ENCODE results near the gene NXPH2. TPM values are rescaled to one million over a fixed set of nuclear protein-coding genes. Genes with fewer than 3 reads are reported as not detected.

NXPH2 gene
- total RNA-seq, 2 donors from 2014 or later = not detected

GRCh38 chr2:138718405-138718804 lies 61.8 kb downstream of the NXPH2 start:
- intact Hi-C loops (cut with DNase I) = no loop called here
- no peak for DNase-seq (ENCODE audit: low spot score)

- DNase-seq (ENCODE audit: low spot score) = no peak
- intact Hi-C loops (cut with DNase I) = no loop called here
Measured at GRCh38 chr2:138716183-138716582, 64.0 kb downstream of the NXPH2 start.

DNA sequence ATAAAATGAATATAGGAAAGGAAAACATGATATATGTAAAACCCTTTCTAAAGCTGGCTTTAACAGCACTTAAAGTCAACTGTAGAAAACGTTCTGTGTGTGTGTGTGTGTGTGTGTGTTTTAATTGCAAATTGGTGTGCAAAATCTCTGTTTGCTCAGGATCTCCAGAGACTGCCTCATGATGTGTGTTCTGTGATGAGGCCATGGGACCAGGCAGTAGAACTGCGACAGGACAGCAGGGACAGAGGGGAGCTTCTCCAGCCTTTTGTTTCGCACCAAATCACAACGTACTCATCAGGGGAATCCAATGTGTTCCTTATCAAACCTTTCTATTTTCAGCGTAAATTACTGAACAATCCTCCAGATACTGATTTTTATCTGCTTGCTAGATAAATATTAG lies 66.7 kb downstream of the NXPH2 start:
- intact Hi-C loops (cut with DNase I) = no loop called here
- no peak for DNase-seq (ENCODE audit: low spot score)

- intact Hi-C loops (cut with DNase I) = no loop called here
- no peak for DNase-seq (ENCODE audit: low spot score)
Measured at GRCh38 chr2:138713069-138713496, 67.1 kb downstream of the NXPH2 start.

DNA sequence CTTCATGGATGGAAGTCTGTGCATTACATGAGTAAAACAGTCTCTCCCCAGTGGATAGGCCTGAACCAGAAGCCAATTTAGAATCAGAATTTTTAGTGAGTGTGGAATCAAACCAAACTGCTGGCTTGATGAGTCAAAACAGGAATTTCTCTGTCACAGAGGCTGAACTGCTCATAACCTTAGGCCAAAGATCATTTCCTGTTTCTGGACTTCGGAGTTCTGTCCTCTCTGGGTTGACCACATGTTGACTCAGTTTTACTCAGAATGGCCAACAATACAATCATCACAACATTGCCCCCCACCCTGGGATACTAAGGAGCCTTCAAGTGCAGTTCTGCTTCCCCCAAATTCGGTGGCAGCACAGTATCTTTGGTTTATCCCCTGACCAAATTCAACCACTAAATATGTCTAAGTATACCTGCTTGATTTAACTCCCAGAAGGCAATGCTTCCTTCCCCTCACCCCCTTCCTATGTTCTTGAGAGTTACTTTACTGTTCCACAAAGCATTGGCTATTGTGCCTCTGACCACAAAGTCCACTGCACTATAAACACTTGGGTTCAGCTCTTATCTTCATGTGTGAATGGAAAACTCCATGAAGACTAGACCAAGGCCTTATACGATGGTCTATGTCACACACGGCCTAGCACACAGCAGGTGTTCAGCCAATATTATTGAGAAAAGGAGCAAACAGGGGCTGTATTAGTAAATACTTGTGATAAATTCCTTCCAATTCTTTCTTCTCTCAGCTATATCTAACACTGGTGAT lies 67.8 kb downstream of the NXPH2 start:
- DNase-seq (ENCODE audit: low spot score) = no peak
- intact Hi-C loops (cut with DNase I) = no loop called here

GRCh38 chr2:138711812-138712211 lies 68.4 kb downstream of the NXPH2 start:
- intact Hi-C loops (cut with DNase I) = no loop called here
- no peak for DNase-seq (ENCODE audit: low spot score)

GRCh38 chr2:138708682-138709241 lies 71.4 kb downstream of the NXPH2 start:
- intact Hi-C loops (cut with DNase I) = no loop called here

DNA sequence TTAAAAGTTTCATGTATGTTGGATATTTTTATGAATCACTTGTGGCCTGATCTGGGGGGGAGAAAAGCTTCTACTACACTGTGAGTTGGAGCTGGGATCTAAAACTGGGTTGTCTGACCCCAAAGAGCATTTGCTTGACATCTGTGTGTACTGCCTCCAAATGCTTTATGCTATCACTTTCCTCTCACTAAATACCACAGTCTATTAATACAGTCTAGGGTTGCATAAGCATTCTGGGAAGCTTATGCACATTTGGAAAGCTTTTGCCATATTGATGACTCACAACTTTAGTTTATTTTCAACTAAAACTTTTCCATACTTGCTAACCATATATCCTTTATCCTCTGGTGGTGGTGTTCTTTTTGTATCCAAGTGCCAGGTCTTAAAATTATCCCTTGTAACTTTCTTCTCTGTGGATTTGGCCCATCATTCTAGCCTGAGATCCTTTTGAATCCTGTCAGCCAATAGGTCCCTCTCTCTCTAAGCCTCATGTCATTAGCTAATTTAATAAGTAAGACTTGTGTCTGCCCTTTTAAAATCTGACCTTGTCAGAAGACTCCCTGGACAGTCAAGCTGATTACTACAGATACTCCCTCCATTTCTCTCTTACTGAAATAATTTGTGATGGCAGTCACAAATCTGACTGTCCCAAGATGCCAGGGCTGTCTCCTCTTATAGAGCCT lies 72.7 kb downstream of the NXPH2 start:
- intact Hi-C loops (cut with DNase I) = no loop called here
- DNase-seq (ENCODE audit: low spot score) = no peak

More at GRCh38 chr2:138708682-138709241, 71.4 kb downstream of the NXPH2 start:
- no peak for DNase-seq (ENCODE audit: low spot score)

GRCh38 chr2:138703242-138703641 lies 76.9 kb downstream of the NXPH2 start:
- no peak for DNase-seq (ENCODE audit: low spot score)
- intact Hi-C loops (cut with DNase I) = no loop called here

DNA sequence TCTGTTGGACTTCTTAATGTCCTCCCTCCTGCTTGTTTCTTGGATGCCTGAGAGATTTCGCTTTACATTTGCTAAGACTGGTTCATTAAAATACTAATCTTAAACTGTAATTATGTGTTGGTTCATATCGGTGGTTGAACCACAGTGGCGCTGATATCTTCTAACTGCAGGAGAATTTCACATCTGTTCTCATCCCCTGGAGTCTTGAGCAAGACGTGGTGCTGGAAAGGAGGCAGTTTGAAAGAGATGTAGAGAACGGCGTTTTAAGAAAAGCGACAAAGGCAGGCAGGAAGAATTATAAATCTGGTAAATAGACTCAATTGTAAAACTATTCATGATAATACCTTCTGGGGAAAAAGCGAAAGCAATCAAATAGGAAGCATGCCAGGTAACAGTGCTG lies 79.5 kb downstream of the NXPH2 start:
- intact Hi-C loops (cut with DNase I) = no loop called here
- no peak for DNase-seq (ENCODE audit: low spot score)

GRCh38 chr2:138699421-138699820 lies 80.8 kb downstream of the NXPH2 start:
- no peak for DNase-seq (ENCODE audit: low spot score)
- intact Hi-C loops (cut with DNase I) = no loop called here

DNA sequence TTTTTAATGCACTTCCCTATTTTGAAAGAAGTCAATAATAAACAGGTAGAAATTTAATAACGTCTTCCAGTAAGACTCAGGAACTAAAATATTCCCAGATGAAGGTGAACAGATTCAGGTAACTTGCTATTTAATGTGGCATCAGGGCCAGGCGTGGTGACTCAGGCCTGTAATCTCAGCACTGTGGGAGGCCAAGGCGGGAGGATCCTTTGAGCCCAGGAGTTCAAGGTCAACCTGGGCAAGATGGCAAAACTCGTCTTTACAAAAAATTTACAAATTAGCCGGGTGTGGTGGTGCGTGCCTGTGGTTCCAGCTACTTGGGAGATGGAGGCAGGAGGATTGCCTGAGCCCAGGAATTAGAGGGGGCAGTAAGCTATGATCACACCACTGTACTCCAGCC lies 81.8 kb downstream of the NXPH2 start:
- DNase-seq (ENCODE audit: low spot score) = no peak
- intact Hi-C loops (cut with DNase I) = no loop called here

DNA sequence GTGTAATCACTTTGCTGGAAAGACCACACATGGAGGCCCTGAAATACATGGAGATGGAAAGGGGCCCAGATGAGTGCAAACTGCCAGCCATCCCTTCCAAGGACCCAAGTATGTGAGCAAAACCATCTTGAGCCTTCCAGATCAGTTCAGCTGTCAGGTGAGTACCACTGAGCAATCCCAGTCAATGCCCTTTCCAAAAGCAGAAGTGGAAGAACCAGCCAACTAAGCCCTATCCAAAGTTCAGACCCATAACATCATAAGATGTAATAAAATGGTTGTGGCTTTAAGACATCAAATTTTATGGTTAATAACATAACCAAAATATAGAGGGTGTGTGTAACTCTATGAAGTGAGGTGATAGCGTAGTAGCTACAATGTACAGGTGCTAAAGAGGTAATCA lies 88.5 kb downstream of the NXPH2 start:
- intact Hi-C loops (cut with DNase I) = no loop called here
- DNase-seq (ENCODE audit: low spot score) = no peak

GRCh38 chr2:138689705-138690104 lies 90.5 kb downstream of the NXPH2 start:
- DNase-seq (ENCODE audit: low spot score) = no peak
- intact Hi-C loops (cut with DNase I) = no loop called here

DNA sequence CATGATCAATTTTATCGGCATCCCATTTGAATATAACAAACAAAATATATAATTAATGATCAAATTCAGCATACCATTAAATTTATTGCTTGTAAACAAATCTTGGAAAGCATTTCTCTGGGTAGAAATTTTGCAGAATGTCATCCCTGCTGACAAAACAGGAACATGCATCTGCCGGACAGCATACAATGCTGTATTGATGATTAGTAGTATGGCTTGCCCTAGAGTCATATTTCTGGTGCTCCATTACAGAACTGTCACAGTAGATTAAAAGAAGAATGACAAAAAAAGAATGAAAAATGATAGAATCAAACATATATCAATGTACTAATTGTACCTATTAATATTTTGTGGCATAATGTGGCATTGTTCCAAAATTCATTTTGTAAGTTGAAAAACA lies 98.0 kb downstream of the NXPH2 start:
- intact Hi-C loops (cut with DNase I) = no loop called here
- DNase-seq (ENCODE audit: low spot score) = no peak

DNA sequence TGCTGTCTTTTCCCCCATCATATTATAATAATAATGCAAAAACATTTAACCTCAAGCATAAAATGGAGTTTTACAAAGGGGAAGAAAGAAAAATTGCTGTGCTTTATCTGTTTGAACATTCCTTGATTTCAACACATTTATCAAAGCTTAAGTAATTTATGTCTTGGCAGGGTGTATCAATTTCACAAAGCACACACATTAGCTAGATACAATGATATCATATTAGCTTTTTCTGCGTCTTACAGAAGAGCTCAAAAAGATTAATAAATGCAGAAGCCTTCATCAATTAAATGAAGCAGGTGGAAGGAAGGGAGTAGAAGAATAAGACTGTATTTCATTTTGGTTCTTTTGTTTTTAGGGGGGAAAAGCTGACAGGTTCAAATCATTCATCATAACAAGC lies 103.0 kb downstream of the NXPH2 start:
- intact Hi-C loops (cut with DNase I) = no loop called here
- DNase-seq (ENCODE audit: low spot score) = no peak

- DNase-seq (ENCODE audit: low spot score) = no peak
- intact Hi-C loops (cut with DNase I) = no loop called here
Measured at GRCh38 chr2:138676619-138677021, 103.6 kb downstream of the NXPH2 start.

DNA sequence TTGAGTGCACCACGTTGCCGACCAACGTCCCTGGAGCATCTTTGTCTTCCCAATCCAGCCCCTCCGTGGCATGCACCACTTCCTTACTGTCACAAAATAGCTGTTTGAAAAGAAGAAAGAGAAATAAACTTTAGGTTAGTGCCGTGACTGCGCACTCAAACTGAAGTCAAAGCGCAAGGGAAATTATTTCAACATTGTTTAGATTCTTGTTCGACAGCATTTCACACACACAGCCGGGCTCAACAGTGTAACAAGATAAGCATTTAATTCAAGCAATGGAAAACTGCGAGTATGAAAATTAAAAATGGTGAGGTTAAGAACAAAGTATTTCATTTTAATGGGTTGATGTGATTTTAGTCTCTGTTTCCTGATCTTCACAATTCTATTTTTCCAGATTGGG lies 108.6 kb downstream of the NXPH2 start:
- intact Hi-C loops (cut with DNase I) = no loop called here
- DNase-seq (ENCODE audit: low spot score) = no peak

DNA sequence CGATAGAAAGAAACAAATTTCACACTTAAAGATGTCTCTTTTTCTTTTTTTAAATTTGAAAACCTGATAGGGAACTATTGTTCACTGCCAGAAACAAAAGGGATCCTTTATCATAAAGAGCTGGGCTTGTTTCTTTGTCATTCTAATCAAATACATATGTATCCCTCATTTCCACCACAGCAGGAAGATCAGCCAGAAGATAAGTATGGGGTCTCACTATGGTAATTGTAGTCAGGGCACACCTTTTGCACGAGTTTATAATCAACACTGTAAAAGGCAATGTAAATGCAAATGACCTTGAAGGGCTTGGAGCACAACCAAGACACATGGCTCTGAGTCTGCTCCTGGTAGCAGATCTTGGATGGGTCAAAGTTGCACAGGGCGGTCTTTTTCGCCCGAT lies 109.5 kb downstream of the NXPH2 start:
- no peak for DNase-seq (ENCODE audit: low spot score)
- intact Hi-C loops (cut with DNase I) = no loop called here

DNA sequence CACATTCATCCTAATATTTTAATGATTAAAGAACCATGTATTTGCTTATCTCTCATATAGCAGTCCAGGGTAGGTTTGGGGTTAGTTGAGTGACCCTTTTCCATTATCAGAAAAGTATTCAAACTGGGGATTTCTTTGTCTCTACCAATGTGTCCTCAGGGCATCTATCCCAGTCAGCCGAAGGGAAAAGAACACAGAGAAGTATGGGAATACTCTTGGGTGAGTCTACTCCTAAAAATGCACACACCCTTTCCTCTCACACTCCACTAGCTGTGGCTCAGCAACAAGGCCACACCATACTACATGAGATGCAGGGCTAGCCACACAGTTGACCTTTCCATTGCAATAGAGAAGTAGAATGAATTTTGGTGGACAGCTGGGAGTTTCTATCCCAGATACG lies 114.3 kb downstream of the NXPH2 start:
- intact Hi-C loops (cut with DNase I) = no loop called here

More for the DNA sequence above, 114.3 kb downstream of the NXPH2 start:
- DNase-seq (ENCODE audit: low spot score) = no peak

Measured in posterior vena cava (tissue), 2 donors.